Neural cell (in vitro differentiated cells): ENCODE data around the gene DOP1B. TPM values are rescaled to one million over a fixed set of nuclear protein-coding genes. Genes with fewer than 3 reads are reported as not detected.

Experiments
- H2AFZ ChIP-seq: fragments of 200-600, 300-800 bp; sonication (generic), shearing (Covaris generic); 2 replicates; pipeline ENCODE4 v1.6.0; 2014; ENCODE audit warnings: low read depth, mild to moderate bottlenecking, antibody characterized with exemption, low read length, moderate library complexity
- H3F3A ChIP-seq: fragments of 200-600 bp; shearing (Covaris generic); 2 replicates; pipeline ENCODE4 v1.6.1; 2016; ENCODE audit warnings: mild to moderate bottlenecking, moderate library complexity, mixed read lengths, antibody characterized with exemption, low read length; ENCODE audit not compliant: insufficient read depth, poor library complexity, severe bottlenecking
- H3K27ac ChIP-seq: fragments of 200-600, 300-800 bp; sonication (generic), shearing (Covaris generic); 2 replicates; pipeline ENCODE4 v1.5.1; 2014; ENCODE audit warnings: mild to moderate bottlenecking, low read length, moderate library complexity
- H3K27me3 ChIP-seq: fragments of 300-800, 200-600 bp; sonication (generic), shearing (Covaris generic); 2 replicates; pipeline ENCODE4 v1.6.0; 2014; ENCODE audit warnings: mild to moderate bottlenecking, low read depth, low read length, moderate library complexity; ENCODE audit not compliant: insufficient read depth
- H3K36me3 ChIP-seq: fragments of 300-800, 200-600 bp; sonication (generic), shearing (Covaris generic); 2 replicates; pipeline ENCODE4 v1.5.1; 2014; ENCODE audit warnings: mild to moderate bottlenecking, antibody characterized with exemption, low read length, moderate library complexity; ENCODE audit not compliant: insufficient read depth
- H3K4me2 ChIP-seq: fragments of 300-800, 200-600 bp; sonication (generic), shearing (Covaris generic); 2 replicates; pipeline ENCODE4 v1.6.0; 2014; ENCODE audit warnings: mild to moderate bottlenecking, low read length
- H3K4me3 ChIP-seq: fragments of 300-800, 200-600 bp; sonication (generic), shearing (Covaris generic); 2 replicates; pipeline ENCODE4 v1.5.1; 2014; ENCODE audit warnings: mild to moderate bottlenecking, low read length, moderate library complexity
- H3K79me2 ChIP-seq: fragments of 200-600 bp; shearing (Covaris generic); replicated peaks from 2 replicates; pipeline ENCODE4 v1.6.0; 2014; ENCODE audit warnings: mild to moderate bottlenecking, low read length, moderate library complexity; ENCODE audit not compliant: insufficient read depth
- H3K9ac ChIP-seq: fragments of 300-800, 200-600 bp; sonication (generic), shearing (Covaris generic); 2 replicates; pipeline ENCODE4 v1.6.1; 2016; ENCODE audit warnings: mild to moderate bottlenecking, low read length, mixed read lengths
- H3K9me2 ChIP-seq: fragments of 200-600 bp; shearing (Covaris generic); 2 replicates; pipeline ENCODE4 v1.6.1; 2016; ENCODE audit warnings: mild to moderate bottlenecking, low read length, mixed read lengths; ENCODE audit not compliant: insufficient read depth
- H3K9me3 ChIP-seq: fragments of 200-600, 300-800 bp; sonication (generic), shearing (Covaris generic); 2 replicates; pipeline ENCODE4 v1.6.1; 2016; ENCODE audit warnings: mild to moderate bottlenecking, mixed run types, low read length, moderate library complexity, mixed read lengths
- H4K20me1 ChIP-seq: fragments of 200-600 bp; shearing (Covaris generic); 2 replicates; pipeline ENCODE4 v1.6.1; 2016; ENCODE audit warnings: mild to moderate bottlenecking, mixed run types; ENCODE audit not compliant: insufficient read depth
- EP300 ChIP-seq: fragments of 450-650 bp; conservative IDR thresholded peaks from 2 replicates; pipeline ENCODE4 v1.6.1; 2014; ENCODE audit warnings: antibody characterized with exemption, mild to moderate bottlenecking, moderate library complexity; ENCODE audit not compliant: poor library complexity, severe bottlenecking
- EZH2 ChIP-seq: fragments of 200-600, 300-800 bp; shearing (Covaris generic), sonication (generic); IDR thresholded peaks from 2 replicates; pipeline ENCODE4 v1.6.1; 2014; ENCODE audit warnings: antibody characterized with exemption, low read length, borderline replicate concordance, mild to moderate bottlenecking; ENCODE audit not compliant: insufficient read depth, poor library complexity, severe bottlenecking
- MXI1 ChIP-seq: fragments of 450-650 bp; conservative IDR thresholded peaks from 2 replicates; pipeline ENCODE4 v1.6.1; 2014; ENCODE audit warnings: antibody characterized with exemption, mild to moderate bottlenecking; ENCODE audit not compliant: poor library complexity, severe bottlenecking
- POLR2AphosphoS5 ChIP-seq: IDR thresholded peaks from 2 replicates; pipeline ENCODE4 v1.6.1; 2012
- RAD21 ChIP-seq: fragments of 450-650 bp; conservative IDR thresholded peaks from 2 replicates; pipeline ENCODE4 v1.6.1; 2014; ENCODE audit warnings: antibody characterized with exemption, mild to moderate bottlenecking, moderate library complexity
- SMC3 ChIP-seq: fragments of 450-650 bp; conservative IDR thresholded peaks from 2 replicates; pipeline ENCODE4 v1.6.1; 2014; ENCODE audit warnings: antibody characterized with exemption, mild to moderate bottlenecking, moderate library complexity; ENCODE audit not compliant: poor library complexity
- TAF1 ChIP-seq: IDR thresholded peaks from 2 replicates; pipeline ENCODE4 v1.6.1; 2012; ENCODE audit warnings: low read depth
- polyA plus RNA-seq: library from polyadenylated mRNA; depleted of rRNA; stranded (reverse); fragments of >200 nt; gene quantifications from 2 replicates; pipeline ENCODE4 v1.2.3, GENCODE V29; 2014
- TF ChIP-seq, protein P1 (sequence below): fragments of 450-650 bp; IDR thresholded peaks from 2 replicates; pipeline ENCODE4 v1.5.1; 2014; ENCODE audit warnings: antibody characterized with exemption, mild to moderate bottlenecking, moderate library complexity; ENCODE audit not compliant: poor library complexity, severe bottlenecking
- TF ChIP-seq, protein P2 (sequence below): IDR thresholded peaks from 2 replicates; pipeline ENCODE4 v1.6.1; 2012; ENCODE audit warnings: borderline replicate concordance

The DOP1B gene
- polyA plus RNA-seq, 1 donor from 2014 or later, result 14.0 TPM

DNA sequence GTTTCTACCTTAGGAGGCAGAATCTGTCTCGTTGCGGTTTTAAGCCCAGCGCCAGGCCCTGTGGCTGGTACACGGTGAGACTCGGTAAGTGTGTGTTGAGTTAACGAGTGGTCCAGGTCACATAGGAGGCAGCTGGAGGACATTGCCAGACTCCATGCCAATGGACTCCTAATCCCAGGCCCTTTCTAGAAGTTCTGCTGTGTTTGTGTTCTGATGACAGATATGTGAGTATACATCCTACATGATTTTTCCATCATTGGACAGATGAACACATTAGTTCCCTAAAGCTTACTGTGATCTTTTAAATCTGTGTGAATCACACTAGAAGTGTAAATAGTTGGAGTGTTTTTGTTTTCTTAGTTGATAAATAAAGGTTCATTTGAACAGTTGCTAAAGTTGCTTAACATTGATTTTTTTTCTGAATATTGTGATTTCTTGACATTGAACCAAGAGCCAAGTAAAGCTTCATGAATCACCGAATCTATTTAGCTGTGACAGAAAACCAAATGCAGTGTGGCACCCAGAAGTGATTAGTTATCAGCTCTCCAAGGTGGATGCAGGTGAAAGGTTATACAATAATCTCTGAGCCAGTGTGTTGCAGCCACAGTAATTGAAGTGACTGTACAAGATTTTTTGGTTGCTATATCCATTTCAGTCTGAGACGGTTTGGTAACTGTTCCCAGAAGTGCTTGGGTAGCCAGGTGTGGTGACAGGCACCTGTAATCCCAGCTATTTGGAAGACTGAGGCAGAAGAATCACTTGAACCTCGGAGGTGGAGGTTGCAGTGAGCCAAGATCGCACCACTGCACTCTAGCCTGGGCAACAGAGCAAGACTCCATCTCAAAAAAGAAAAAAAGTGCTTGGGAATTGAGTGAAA, 46.3 kb downstream of the DOP1B start:
- H3K9ac ChIP-seq, result no peak overlapping the region

DNA sequence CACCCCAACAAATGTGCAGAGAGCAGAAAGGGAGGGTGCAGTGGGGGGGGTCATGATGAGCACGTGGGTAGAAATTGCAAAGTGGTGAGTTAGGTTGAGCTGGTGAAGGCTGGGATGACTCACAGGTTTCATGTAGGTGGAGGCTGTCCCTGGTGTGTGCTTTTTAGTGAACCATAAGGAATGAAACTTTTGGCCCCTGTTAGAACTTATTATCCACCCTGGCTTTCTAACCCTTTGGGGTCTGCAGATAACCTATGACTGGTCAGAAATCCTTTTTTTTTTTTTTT, 46.9 kb downstream of the DOP1B start:
- no peaks in the 10 kb centered on the region for H3K27me3 ChIP-seq
- no peaks in the 10 kb centered on the region for H3F3A ChIP-seq
- no peak overlapping the region for H3K4me3 ChIP-seq
- no peaks in the 10 kb centered on the region for H3K79me2 ChIP-seq
- H3K9me3 ChIP-seq, result no peaks in the 10 kb centered on the region
- no peak overlapping the region for H2AFZ ChIP-seq
- no peaks in the 10 kb centered on the region for H3K36me3 ChIP-seq
- no peaks in the 10 kb centered on the region for H4K20me1 ChIP-seq
- H3K27ac ChIP-seq, result no peak overlapping the region
- H3K9ac ChIP-seq, result no peak overlapping the region
- H3K4me2 ChIP-seq, result no peak overlapping the region
- no peaks in the 10 kb centered on the region for H3K9me2 ChIP-seq
- TF ChIP-seq EZH2 (no peak), POLR2AphosphoS5 (no peak), EP300 (no peak), SMC3 (no peak), TAF1 (no peak), MXI1 (no peak), RAD21 (no peak)
- TF ChIP-seq, protein P1, sequence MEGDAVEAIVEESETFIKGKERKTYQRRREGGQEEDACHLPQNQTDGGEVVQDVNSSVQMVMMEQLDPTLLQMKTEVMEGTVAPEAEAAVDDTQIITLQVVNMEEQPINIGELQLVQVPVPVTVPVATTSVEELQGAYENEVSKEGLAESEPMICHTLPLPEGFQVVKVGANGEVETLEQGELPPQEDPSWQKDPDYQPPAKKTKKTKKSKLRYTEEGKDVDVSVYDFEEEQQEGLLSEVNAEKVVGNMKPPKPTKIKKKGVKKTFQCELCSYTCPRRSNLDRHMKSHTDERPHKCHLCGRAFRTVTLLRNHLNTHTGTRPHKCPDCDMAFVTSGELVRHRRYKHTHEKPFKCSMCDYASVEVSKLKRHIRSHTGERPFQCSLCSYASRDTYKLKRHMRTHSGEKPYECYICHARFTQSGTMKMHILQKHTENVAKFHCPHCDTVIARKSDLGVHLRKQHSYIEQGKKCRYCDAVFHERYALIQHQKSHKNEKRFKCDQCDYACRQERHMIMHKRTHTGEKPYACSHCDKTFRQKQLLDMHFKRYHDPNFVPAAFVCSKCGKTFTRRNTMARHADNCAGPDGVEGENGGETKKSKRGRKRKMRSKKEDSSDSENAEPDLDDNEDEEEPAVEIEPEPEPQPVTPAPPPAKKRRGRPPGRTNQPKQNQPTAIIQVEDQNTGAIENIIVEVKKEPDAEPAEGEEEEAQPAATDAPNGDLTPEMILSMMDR, result no peak
- TF ChIP-seq, protein P2, sequence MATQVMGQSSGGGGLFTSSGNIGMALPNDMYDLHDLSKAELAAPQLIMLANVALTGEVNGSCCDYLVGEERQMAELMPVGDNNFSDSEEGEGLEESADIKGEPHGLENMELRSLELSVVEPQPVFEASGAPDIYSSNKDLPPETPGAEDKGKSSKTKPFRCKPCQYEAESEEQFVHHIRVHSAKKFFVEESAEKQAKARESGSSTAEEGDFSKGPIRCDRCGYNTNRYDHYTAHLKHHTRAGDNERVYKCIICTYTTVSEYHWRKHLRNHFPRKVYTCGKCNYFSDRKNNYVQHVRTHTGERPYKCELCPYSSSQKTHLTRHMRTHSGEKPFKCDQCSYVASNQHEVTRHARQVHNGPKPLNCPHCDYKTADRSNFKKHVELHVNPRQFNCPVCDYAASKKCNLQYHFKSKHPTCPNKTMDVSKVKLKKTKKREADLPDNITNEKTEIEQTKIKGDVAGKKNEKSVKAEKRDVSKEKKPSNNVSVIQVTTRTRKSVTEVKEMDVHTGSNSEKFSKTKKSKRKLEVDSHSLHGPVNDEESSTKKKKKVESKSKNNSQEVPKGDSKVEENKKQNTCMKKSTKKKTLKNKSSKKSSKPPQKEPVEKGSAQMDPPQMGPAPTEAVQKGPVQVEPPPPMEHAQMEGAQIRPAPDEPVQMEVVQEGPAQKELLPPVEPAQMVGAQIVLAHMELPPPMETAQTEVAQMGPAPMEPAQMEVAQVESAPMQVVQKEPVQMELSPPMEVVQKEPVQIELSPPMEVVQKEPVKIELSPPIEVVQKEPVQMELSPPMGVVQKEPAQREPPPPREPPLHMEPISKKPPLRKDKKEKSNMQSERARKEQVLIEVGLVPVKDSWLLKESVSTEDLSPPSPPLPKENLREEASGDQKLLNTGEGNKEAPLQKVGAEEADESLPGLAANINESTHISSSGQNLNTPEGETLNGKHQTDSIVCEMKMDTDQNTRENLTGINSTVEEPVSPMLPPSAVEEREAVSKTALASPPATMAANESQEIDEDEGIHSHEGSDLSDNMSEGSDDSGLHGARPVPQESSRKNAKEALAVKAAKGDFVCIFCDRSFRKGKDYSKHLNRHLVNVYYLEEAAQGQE, result no peak

More for the DNA sequence above, 46.3 kb downstream of the DOP1B start:
- Histone ChIP-seq H3K4me2 (no peak overlapping the region), H2AFZ (no peak overlapping the region), H3K79me2 (no peaks in the 10 kb centered on the region), H4K20me1 (no peaks in the 10 kb centered on the region), H3K27me3 (no peaks in the 10 kb centered on the region), H3K36me3 (no peaks in the 10 kb centered on the region), H3K27ac (no peak overlapping the region), H3F3A (no peaks in the 10 kb centered on the region), H3K4me3 (no peak overlapping the region), H3K9me2 (no peaks in the 10 kb centered on the region), H3K9me3 (no peaks in the 10 kb centered on the region)
- TF ChIP-seq RAD21 (no peak), TAF1 (no peak), MXI1 (no peak), EP300 (no peak), SMC3 (no peak), EZH2 (no peak), POLR2AphosphoS5 (no peak)
- TF ChIP-seq, protein P2, result no peak
- TF ChIP-seq, protein P1, result no peak
